Activated T-cell treated with anti-CD3 and anti-CD28 coated beads, Interleukin-2, amount 50 U/mL, for 1 hour (primary cell): ENCODE results near the gene SERPING1.

Experiments used
- DNase-seq: peaks from one replicate; pipeline ENCODE4 v3.0.0-alpha.2; 2020

The SERPING1 gene

GRCh38 chr11:57657194-57658022 is 59.9 kb downstream of the SERPING1 start, which contains the start of gene CLP1:
CLP1 (plus strand) TSS chr11:57657762; CDS start chr11:57659477, 1,715 bp downstream.
- peak; percentile 97 for DNase-seq

DNA sequence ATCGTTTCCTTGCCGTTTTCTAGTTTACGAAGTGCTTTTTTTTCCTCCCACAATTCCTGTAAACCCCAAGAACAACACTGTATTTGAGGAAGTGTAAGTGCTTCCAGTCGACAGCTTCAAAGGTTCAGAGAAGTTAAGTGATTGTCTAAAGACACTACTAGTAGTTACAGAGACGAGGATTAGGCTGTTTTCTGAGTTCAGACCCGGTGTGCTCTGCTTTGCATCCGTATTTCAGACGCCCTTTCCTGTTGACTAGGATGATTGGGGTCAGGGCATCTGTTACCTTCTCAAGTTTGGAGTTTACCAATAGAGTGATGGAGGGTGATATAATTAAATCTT is 60.5 kb downstream of the SERPING1 start:
- DNase-seq: no peak

DNA sequence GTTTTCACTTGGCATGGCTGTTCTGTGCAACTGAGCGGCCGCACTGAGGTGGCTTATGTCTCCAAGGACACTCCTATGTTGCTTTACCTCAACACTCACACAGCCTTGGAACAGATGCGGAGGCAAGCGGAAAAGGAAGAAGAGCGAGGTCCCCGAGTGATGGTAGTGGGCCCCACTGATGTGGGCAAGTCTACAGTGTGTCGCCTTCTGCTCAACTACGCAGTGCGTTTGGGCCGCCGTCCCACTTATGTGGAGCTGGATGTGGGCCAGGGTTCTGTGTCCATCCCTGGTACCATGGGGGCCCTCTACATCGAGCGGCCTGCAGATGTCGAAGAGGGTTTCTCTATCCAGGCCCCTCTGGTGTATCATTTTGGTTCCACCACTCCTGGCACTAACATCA is 62.2 kb downstream of the SERPING1 start:
- DNase-seq: no peak

DNA sequence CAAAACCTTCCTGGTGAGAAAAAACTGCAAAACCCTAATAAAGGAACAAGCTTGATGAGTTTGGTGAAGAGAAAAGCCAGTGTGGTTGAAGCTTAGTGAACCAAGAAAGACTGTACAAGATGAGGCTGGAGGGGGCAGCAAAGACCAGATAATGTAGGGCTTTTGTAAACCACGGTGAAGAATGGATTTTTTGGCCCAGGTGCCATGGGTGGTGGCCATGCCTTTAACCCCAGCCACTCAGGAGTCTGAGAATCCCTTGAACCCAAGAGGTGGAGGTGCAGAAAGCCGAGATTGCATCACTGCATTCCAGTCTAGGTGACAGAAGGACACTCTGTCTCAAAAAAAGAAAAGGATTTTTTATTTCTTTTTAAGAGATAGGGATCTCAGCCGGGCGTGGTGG is 65.4 kb downstream of the SERPING1 start:
- no peak for DNase-seq

- no peak for DNase-seq
Observed at GRCh38 chr11:57663975-57664374, 66.5 kb downstream of the SERPING1 start.
